Measurements from ENCODE around the gene PLIN4. TPM values are rescaled to one million over a fixed set of nuclear protein-coding genes. Genes with fewer than 3 reads are reported as not detected.

Gene PLIN4
- total RNA-seq, 2 experiments from 2014 or later = not detected

GRCh38 chr19:4555657-4556561, 37.6 kb upstream of the PLIN4 start:
- H3K27ac Mint-ChIP-seq = no peak overlapping the region
- no peaks in the 10 kb centered on the region for H3K4me1 Mint-ChIP-seq (ENCODE audit: low read depth)
- H3K27me3 Mint-ChIP-seq (ENCODE audit: low read depth) = peaks cover 3% of the 10 kb centered on the region
- DNase-seq = no peak
- no peaks in the 10 kb centered on the region for H3K36me3 Mint-ChIP-seq (ENCODE audit: low read depth)
- H3K4me3 Mint-ChIP-seq = no peak overlapping the region
- CTCF ChIA-PET = no interaction called here
- H3K9me3 Mint-ChIP-seq = no peaks in the 10 kb centered on the region
- intact Hi-C loops (cut with micrococcal nuclease) = loop anchor here (10.0 kb wide), 1 partner anchor 239 kb away; the partner anchor contains the start of gene FEM1A

GRCh38 chr19:4554717-4555116, 36.4 kb upstream of the PLIN4 start:
- Mint-ChIP-seq H3K36me3 (ENCODE audit: low read depth) (no peaks in the 10 kb centered on the region), H3K27ac (no peak overlapping the region), H3K9me3 (no peaks in the 10 kb centered on the region), H3K4me3 (no peak overlapping the region), H3K4me1 (ENCODE audit: low read depth) (no peaks in the 10 kb centered on the region), H3K27me3 (ENCODE audit: low read depth) (peaks cover 3% of the 10 kb centered on the region)
- intact Hi-C loops (cut with micrococcal nuclease) = loop anchor here (10.0 kb wide), 1 partner anchor 240 kb away; the partner anchor contains the start of gene FEM1A
- CTCF ChIA-PET = interaction anchor here (0.6 kb wide), 1 partner anchor 731 kb away, joined by 4 read pairs; no protein-coding TSS in a partner anchor
- no peak for DNase-seq

- H3K27me3 Mint-ChIP-seq (ENCODE audit: low read depth) = peaks cover 3% of the 10 kb centered on the region
- H3K9me3 Mint-ChIP-seq = no peaks in the 10 kb centered on the region
- DNase-seq = no peak
- no peak overlapping the region for H3K4me3 Mint-ChIP-seq
- no peaks in the 10 kb centered on the region for H3K36me3 Mint-ChIP-seq (ENCODE audit: low read depth)
- CTCF ChIA-PET = no interaction called here
- H3K27ac Mint-ChIP-seq = no peak overlapping the region
- intact Hi-C loops (cut with micrococcal nuclease) = loop anchor here (10.0 kb wide), 1 partner anchor 241 kb away; the partner anchor contains the start of gene FEM1A
- no peaks in the 10 kb centered on the region for H3K4me1 Mint-ChIP-seq (ENCODE audit: low read depth)
Measured at GRCh38 chr19:4553775-4554174, 35.5 kb upstream of the PLIN4 start.

GRCh38 chr19:4553092-4553695, 34.9 kb upstream of the PLIN4 start:
- Mint-ChIP-seq H3K36me3 (ENCODE audit: low read depth) (no peaks in the 10 kb centered on the region), H3K4me3 (no peak overlapping the region), H3K27ac (no peak overlapping the region), H3K4me1 (ENCODE audit: low read depth) (no peaks in the 10 kb centered on the region), H3K9me3 (no peaks in the 10 kb centered on the region), H3K27me3 (ENCODE audit: low read depth) (peaks cover 3% of the 10 kb centered on the region)
- CTCF ChIA-PET = no interaction called here
- intact Hi-C loops (cut with micrococcal nuclease) = loop anchor here (10.0 kb wide), 1 partner anchor 242 kb away; the partner anchor contains the start of gene FEM1A
- no peak for DNase-seq

- H3K36me3 Mint-ChIP-seq (ENCODE audit: low read depth) = no peaks in the 10 kb centered on the region
- no peak for DNase-seq
- intact Hi-C loops (cut with micrococcal nuclease) = loop anchor here (10.0 kb wide), 1 partner anchor 242 kb away; the partner anchor contains the start of gene FEM1A
- no peaks in the 10 kb centered on the region for H3K9me3 Mint-ChIP-seq
- peaks cover 3% of the 10 kb centered on the region for H3K27me3 Mint-ChIP-seq (ENCODE audit: low read depth)
- H3K4me1 Mint-ChIP-seq (ENCODE audit: low read depth) = no peaks in the 10 kb centered on the region
- CTCF ChIA-PET = interaction anchor here (0.5 kb wide), 1 partner anchor 73 kb away, joined by 3 read pairs; no protein-coding TSS in a partner anchor
- H3K27ac Mint-ChIP-seq = no peak overlapping the region
- no peak overlapping the region for H3K4me3 Mint-ChIP-seq
Measured at GRCh38 chr19:4552525-4552819, 34.2 kb upstream of the PLIN4 start.

GRCh38 chr19:4550479-4551050, 32.3 kb upstream of the PLIN4 start:
- CTCF ChIA-PET = no interaction called here
- no peaks in the 10 kb centered on the region for H3K36me3 Mint-ChIP-seq (ENCODE audit: low read depth)
- no peak overlapping the region for H3K4me3 Mint-ChIP-seq
- intact Hi-C loops (cut with micrococcal nuclease) = loop anchor here (10.0 kb wide), 1 partner anchor 244 kb away; the partner anchor contains the start of gene FEM1A
- no peaks in the 10 kb centered on the region for H3K4me1 Mint-ChIP-seq (ENCODE audit: low read depth)
- no peak overlapping the region for H3K27ac Mint-ChIP-seq
- no peaks in the 10 kb centered on the region for H3K9me3 Mint-ChIP-seq
- H3K27me3 Mint-ChIP-seq (ENCODE audit: low read depth) = peaks cover 3% of the 10 kb centered on the region
- DNase-seq = no peak

GRCh38 chr19:4550018-4550417, 31.7 kb upstream of the PLIN4 start:
- no peak for DNase-seq
- H3K36me3 Mint-ChIP-seq (ENCODE audit: low read depth) = no peaks in the 10 kb centered on the region
- H3K27me3 Mint-ChIP-seq (ENCODE audit: low read depth) = peaks cover 3% of the 10 kb centered on the region
- intact Hi-C loops (cut with micrococcal nuclease) = loop anchor here (10.0 kb wide), 1 partner anchor 245 kb away; the partner anchor contains the start of gene FEM1A
- CTCF ChIA-PET = no interaction called here
- no peaks in the 10 kb centered on the region for H3K4me1 Mint-ChIP-seq (ENCODE audit: low read depth)
- H3K4me3 Mint-ChIP-seq = no peak overlapping the region
- H3K27ac Mint-ChIP-seq = no peak overlapping the region
- H3K9me3 Mint-ChIP-seq = no peaks in the 10 kb centered on the region

GRCh38 chr19:4548238-4548584, 29.9 kb upstream of the PLIN4 start:
- intact Hi-C loops (cut with micrococcal nuclease) = no loop called here
- DNase-seq = no peak
- Mint-ChIP-seq H3K27me3 (ENCODE audit: low read depth) (peaks cover 3% of the 10 kb centered on the region), H3K9me3 (no peaks in the 10 kb centered on the region), H3K27ac (no peak overlapping the region), H3K4me3 (no peak overlapping the region), H3K36me3 (ENCODE audit: low read depth) (no peaks in the 10 kb centered on the region), H3K4me1 (ENCODE audit: low read depth) (no peaks in the 10 kb centered on the region)
- CTCF ChIA-PET = interaction anchor here (0.6 to 1.3 kb wide), 2 partner anchors 22 to 53 kb away, joined by 5 to 6 read pairs; no protein-coding TSS in a partner anchor

GRCh38 chr19:4547303-4548237, 29.3 kb upstream of the PLIN4 start:
- Mint-ChIP-seq H3K4me3 (no peak overlapping the region), H3K27ac (no peak overlapping the region), H3K9me3 (no peaks in the 10 kb centered on the region), H3K4me1 (ENCODE audit: low read depth) (no peaks in the 10 kb centered on the region), H3K27me3 (ENCODE audit: low read depth) (peaks cover 3% of the 10 kb centered on the region), H3K36me3 (ENCODE audit: low read depth) (no peaks in the 10 kb centered on the region)
- intact Hi-C loops (cut with micrococcal nuclease) = no loop called here
- peak; percentile 56 for DNase-seq
- CTCF ChIA-PET = interaction anchor here (0.8 to 1.3 kb wide), 5 partner anchors 23 to 89 kb away, joined by 3 to 6 read pairs (median 5); no protein-coding TSS in a partner anchor

- no peaks in the 10 kb centered on the region for H3K36me3 Mint-ChIP-seq (ENCODE audit: low read depth)
- CTCF ChIA-PET = no interaction called here
- intact Hi-C loops (cut with micrococcal nuclease) = no loop called here
- H3K27ac Mint-ChIP-seq = no peak overlapping the region
- DNase-seq = no peak
- H3K4me3 Mint-ChIP-seq = no peak overlapping the region
- peaks cover 2% of the 10 kb centered on the region for H3K9me3 Mint-ChIP-seq
- peaks cover 2% of the 10 kb centered on the region for H3K27me3 Mint-ChIP-seq (ENCODE audit: low read depth)
- H3K4me1 Mint-ChIP-seq (ENCODE audit: low read depth) = peaks cover 8% of the 10 kb centered on the region
Measured at GRCh38 chr19:4543842-4544647, 25.8 kb upstream of the PLIN4 start.
